Body of pancreas (tissue), 4 donors: Measurements from ENCODE around the gene RFX7.

ENCODE experiments used
- POLR2A ChIP-seq, 3 donors: fragments of 450-650 bp; IDR thresholded peaks; one replicate each; pipeline ENCODE4 v1.6.1; 2016; ENCODE audit warnings: antibody characterized with exemption in 3 of 3, mild to moderate bottlenecking in 2 of 3
- TF ChIP-seq, protein P1 (sequence below), 7 experiments: fragments of 450-650 bp in 4 of 7; fragments of 200-600 bp in 3 of 7; sonication (generic) in 3 of 7; IDR thresholded peaks; one replicate each; pipeline ENCODE4 v1.5.1; 2016 to 2019; ENCODE audit warnings: antibody characterized with exemption in 7 of 7

GRCh38 chr15:56245871-56246814, 2.5 kb upstream of the RFX7 start:
- TF ChIP-seq, protein P1, sequence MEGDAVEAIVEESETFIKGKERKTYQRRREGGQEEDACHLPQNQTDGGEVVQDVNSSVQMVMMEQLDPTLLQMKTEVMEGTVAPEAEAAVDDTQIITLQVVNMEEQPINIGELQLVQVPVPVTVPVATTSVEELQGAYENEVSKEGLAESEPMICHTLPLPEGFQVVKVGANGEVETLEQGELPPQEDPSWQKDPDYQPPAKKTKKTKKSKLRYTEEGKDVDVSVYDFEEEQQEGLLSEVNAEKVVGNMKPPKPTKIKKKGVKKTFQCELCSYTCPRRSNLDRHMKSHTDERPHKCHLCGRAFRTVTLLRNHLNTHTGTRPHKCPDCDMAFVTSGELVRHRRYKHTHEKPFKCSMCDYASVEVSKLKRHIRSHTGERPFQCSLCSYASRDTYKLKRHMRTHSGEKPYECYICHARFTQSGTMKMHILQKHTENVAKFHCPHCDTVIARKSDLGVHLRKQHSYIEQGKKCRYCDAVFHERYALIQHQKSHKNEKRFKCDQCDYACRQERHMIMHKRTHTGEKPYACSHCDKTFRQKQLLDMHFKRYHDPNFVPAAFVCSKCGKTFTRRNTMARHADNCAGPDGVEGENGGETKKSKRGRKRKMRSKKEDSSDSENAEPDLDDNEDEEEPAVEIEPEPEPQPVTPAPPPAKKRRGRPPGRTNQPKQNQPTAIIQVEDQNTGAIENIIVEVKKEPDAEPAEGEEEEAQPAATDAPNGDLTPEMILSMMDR (IDR thresholded peaks at IDR 0.05), result peak; percentile 93 to 100 (median 100)
- TF ChIP-seq POLR2A (IDR thresholded peaks at IDR 0.05), result peak in 2 of 3 donors; percentile 49 to 62
